GM18907 (cell line): ENCODE data around the gene KANK2.

Experiments
- ATAC-seq: cut with Tn5 transposase; IDR thresholded peaks from one replicate; pipeline ENCODE4 v1.9.1; 2021; ENCODE audit warnings: mild to moderate bottlenecking, moderate library complexity; ENCODE audit not compliant: unreplicated experiment

Gene KANK2

GRCh38 chr19:11226716-11227166 is 29.4 kb upstream of the KANK2 start:
- no peak for ATAC-seq

- ATAC-seq = no peak
Observed at GRCh38 chr19:11225815-11226214, 28.5 kb upstream of the KANK2 start.

- ATAC-seq = no peak
Observed at GRCh38 chr19:11225172-11225571, 27.8 kb upstream of the KANK2 start.

GRCh38 chr19:11224429-11224828 is 27.1 kb upstream of the KANK2 start:
- no peak for ATAC-seq

- no peak for ATAC-seq
Observed at GRCh38 chr19:11223200-11223599, 25.9 kb upstream of the KANK2 start.

GRCh38 chr19:11221082-11221598 is 23.8 kb upstream of the KANK2 start:
- no peak for ATAC-seq

GRCh38 chr19:11214387-11214786 is 17.0 kb upstream of the KANK2 start:
- no peak for ATAC-seq

- no peak for ATAC-seq
Observed at GRCh38 chr19:11210656-11210928, 13.2 kb upstream of the KANK2 start.

GRCh38 chr19:11209839-11210655 is 12.7 kb upstream of the KANK2 start:
- ATAC-seq = no peak

- no peak for ATAC-seq
Observed at GRCh38 chr19:11208561-11209471, 11.5 kb upstream of the KANK2 start.

GRCh38 chr19:11205939-11206570 is 8.7 kb upstream of the KANK2 start:
- ATAC-seq = no peak

GRCh38 chr19:11204943-11205349 is 7.6 kb upstream of the KANK2 start:
- no peak for ATAC-seq

GRCh38 chr19:11204076-11204602 is 6.8 kb upstream of the KANK2 start:
- no peak for ATAC-seq

- ATAC-seq = no peak
Observed at GRCh38 chr19:11203194-11204075, 6.1 kb upstream of the KANK2 start.

- ATAC-seq = no peak
Observed at GRCh38 chr19:11202488-11203193, 5.3 kb upstream of the KANK2 start.

- ATAC-seq = no peak
Observed at GRCh38 chr19:11201791-11202190, 4.4 kb upstream of the KANK2 start.

GRCh38 chr19:11200931-11201330 is 3.6 kb upstream of the KANK2 start:
- ATAC-seq = no peak

- ATAC-seq = no peak
Observed at GRCh38 chr19:11200015-11200574, 2.8 kb upstream of the KANK2 start.

- ATAC-seq = no peak
Observed at GRCh38 chr19:11199517-11199916, 2.2 kb upstream of the KANK2 start.
